Measurements from ENCODE around the gene MAST3.

GRCh38 chr19:18053576-18054219 lies 43.9 kb upstream of the MAST3 start:
- TF ChIP-seq CTCF (IDR thresholded peaks at IDR 0.05): no peak
- no peak for TF ChIP-seq ZNF416 (CRISPR knock-in tag; IDR thresholded peaks at IDR 0.05)
- TF ChIP-seq NR1H2 (CRISPR knock-in tag; IDR thresholded peaks at IDR 0.05): no peak
- no peak for TF ChIP-seq ETV6 (CRISPR knock-in tag; IDR thresholded peaks at IDR 0.05)
- TF ChIP-seq ATF2 (CRISPR knock-in tag; IDR thresholded peaks at IDR 0.05; ENCODE audit: borderline replicate concordance, low read depth): no peak
- TF ChIP-seq USF1 (CRISPR knock-in tag; IDR thresholded peaks at IDR 0.05): no peak
- no peak for TF ChIP-seq E2F4 (CRISPR knock-in tag; IDR thresholded peaks at IDR 0.05; ENCODE audit: borderline replicate concordance, low read depth)
- no peak for TF ChIP-seq FOXK1 (CRISPR knock-in tag; IDR thresholded peaks at IDR 0.05)
- no peak for TF ChIP-seq USF2 (CRISPR knock-in tag; IDR thresholded peaks at IDR 0.05)
- no peak for TF ChIP-seq NR2C2 (CRISPR knock-in tag; IDR thresholded peaks at IDR 0.05)
- TF ChIP-seq ESRRA (CRISPR knock-in tag; IDR thresholded peaks at IDR 0.05; ENCODE audit: borderline replicate concordance): no peak
- TF ChIP-seq KAT7 (CRISPR knock-in tag; IDR thresholded peaks at IDR 0.05; ENCODE audit: borderline replicate concordance): no peak
- no peak for TF ChIP-seq SMAD4 (CRISPR knock-in tag; IDR thresholded peaks at IDR 0.05)

Measured in WTC11 (cell line).